Subcutaneous abdominal adipose tissue (tissue), 5 donors: ENCODE measurements around the gene CDADC1.

Source experiments
- H3K27ac ChIP-seq: one replicate; pipeline ENCODE4 v1.7.0; 2013; ENCODE audit warnings: low read depth, mild to moderate bottlenecking, inconsistent platforms, low read length, moderate library complexity
- H3K27me3 ChIP-seq, 5 donors: one replicate each; pipeline ENCODE4 v1.7.0; 2013; ENCODE audit warnings: low read length in 5 of 5, inconsistent platforms in 1 of 5; ENCODE audit not compliant: control insufficient read depth in 5 of 5, insufficient read depth in 4 of 5
- H3K36me3 ChIP-seq, 5 donors: one replicate each; pipeline ENCODE4 v1.7.0; 2013; ENCODE audit warnings: low read length in 5 of 5; ENCODE audit not compliant: control insufficient read depth in 5 of 5, insufficient read depth in 5 of 5
- H3K4me1 ChIP-seq, 5 donors: one replicate each; pipeline ENCODE4 v1.7.0; 2013; ENCODE audit warnings: low read length in 5 of 5, mild to moderate bottlenecking in 3 of 5, moderate library complexity in 1 of 5; ENCODE audit not compliant: control insufficient read depth in 5 of 5, insufficient read depth in 5 of 5
- H3K4me3 ChIP-seq, 5 donors: one replicate each; pipeline ENCODE4 v1.7.0; 2013; ENCODE audit warnings: low read length in 5 of 5, low read depth in 1 of 5
- H3K9ac ChIP-seq, 5 donors: one replicate each; pipeline ENCODE4 v1.7.0; 2013; ENCODE audit warnings: low read length in 5 of 5, mild to moderate bottlenecking in 4 of 5, moderate library complexity in 3 of 5
- H3K9me3 ChIP-seq, 5 donors: one replicate each; pipeline ENCODE4 v1.7.0; 2013; ENCODE audit warnings: low read length in 5 of 5; ENCODE audit not compliant: control insufficient read depth in 5 of 5
- donor health status: healthy.
- donor health status: healthy.
- donor health status: healthy.
- donor health status: healthy.
- donor health status: healthy.

Gene CDADC1

DNA sequence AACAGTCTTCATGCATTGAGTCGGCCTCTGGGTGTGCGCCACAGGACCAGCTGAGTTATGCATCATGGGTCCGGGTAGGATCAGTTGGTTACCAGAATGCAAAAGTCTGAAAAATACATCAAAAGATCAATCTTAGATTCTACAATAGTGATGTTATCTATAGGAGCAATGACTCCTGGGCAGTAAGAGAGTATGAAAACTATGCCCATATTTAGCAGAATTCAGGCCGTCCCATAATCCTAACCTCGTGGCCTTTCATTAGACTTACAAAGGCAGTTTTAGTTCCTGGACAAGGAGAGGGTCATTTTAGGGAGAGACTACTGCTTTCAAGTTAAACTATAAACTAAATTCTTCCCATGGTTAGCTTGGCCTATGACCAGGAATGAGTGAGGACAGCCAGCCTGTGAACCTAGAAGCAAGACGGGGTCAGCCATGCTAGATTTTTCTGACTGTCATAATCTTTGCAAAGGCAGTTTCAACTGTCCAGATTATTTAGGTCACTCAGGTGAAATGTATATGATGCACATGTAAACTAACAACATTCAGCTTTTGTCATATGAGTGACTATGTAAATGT, 11.8 kb upstream of the CDADC1 start:
- H3K9me3 ChIP-seq = no peaks in the 10 kb centered on the region
- H3K27ac ChIP-seq = no peak overlapping the region
- H3K9ac ChIP-seq = no peak overlapping the region
- no peaks in the 10 kb centered on the region for H3K4me1 ChIP-seq
- H3K36me3 ChIP-seq = no peaks in the 10 kb centered on the region
- H3K4me3 ChIP-seq = no peak overlapping the region
- H3K27me3 ChIP-seq = no peaks in the 10 kb centered on the region

DNA sequence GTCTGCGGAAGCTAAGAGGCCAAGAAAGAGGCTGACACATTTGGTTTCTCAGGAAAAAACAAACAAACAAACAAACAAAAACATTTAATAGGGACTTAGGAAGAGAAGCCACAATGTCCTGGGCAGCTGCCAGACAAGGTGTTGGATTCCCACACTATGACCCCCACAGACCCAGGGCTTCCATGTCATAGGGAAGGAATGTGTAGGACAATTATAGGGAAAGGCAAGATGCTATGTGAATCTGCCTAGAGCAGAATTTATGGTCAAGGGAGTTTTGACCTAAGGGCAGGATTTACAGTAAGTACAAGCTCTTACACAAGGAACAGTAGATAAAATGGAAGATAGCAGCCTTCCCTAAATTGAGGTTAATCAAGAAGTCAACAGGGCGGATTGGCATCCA, 9.1 kb upstream of the CDADC1 start:
- H3K36me3 ChIP-seq = no peaks in the 10 kb centered on the region
- H3K27ac ChIP-seq = no peak overlapping the region
- peaks cover 0 to 2% (median 0%) of the 10 kb centered on the region in 5 donors for H3K9me3 ChIP-seq
- H3K27me3 ChIP-seq = no peaks in the 10 kb centered on the region
- no peak overlapping the region for H3K4me3 ChIP-seq
- no peak overlapping the region for H3K9ac ChIP-seq
- H3K4me1 ChIP-seq = no peaks in the 10 kb centered on the region

DNA sequence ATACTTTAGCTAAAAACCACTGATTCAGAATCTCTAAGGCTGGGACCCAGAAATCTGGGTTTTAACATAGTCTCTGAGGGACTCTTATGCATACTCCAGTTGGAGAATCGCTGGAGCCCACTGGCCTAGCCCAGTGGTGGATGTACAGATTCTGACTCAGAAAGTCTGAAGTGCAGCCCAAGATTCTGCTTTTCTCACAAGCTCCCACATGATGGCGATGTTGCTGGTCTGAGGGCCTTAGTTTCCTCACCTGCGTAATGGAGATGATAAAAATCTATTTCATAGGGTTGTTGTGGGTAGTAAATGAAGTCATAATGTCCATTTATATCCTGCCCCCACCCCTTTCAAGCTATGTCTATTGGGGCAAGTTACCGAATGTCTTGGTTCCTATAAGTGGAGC, 7.7 kb upstream of the CDADC1 start:
- Histone ChIP-seq H3K4me3 (no peak overlapping the region), H3K27ac (no peak overlapping the region), H3K9me3 (peaks cover 0 to 2% (median 0%) of the 10 kb centered on the region in 5 donors), H3K36me3 (no peaks in the 10 kb centered on the region), H3K9ac (no peak overlapping the region), H3K4me1 (no peaks in the 10 kb centered on the region), H3K27me3 (no peaks in the 10 kb centered on the region)

DNA sequence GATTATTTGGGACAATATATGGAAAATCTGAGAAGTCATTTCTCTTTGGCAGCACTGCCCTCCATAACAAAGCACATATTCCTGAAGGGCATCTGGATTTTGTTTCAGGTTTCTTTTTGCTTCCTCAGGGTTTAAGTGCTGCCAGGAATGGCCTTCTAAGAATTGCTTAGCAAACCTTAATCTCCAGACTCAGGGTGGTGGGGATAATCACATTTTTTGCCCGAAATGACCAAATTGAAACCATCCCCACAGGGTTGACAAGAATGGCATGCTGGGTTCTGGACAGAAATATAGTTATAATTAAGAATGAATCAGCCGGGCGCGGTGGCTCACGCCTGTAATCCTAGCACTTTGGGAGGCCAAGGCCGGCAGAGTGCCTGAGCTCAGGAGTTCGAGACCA, 6.4 kb upstream of the CDADC1 start:
- Histone ChIP-seq H3K9me3 (peaks cover 0 to 2% (median 0%) of the 10 kb centered on the region in 5 donors), H3K36me3 (no peaks in the 10 kb centered on the region), H3K27ac (no peak overlapping the region), H3K9ac (no peak overlapping the region), H3K4me1 (no peaks in the 10 kb centered on the region), H3K4me3 (no peak overlapping the region), H3K27me3 (no peaks in the 10 kb centered on the region)

DNA sequence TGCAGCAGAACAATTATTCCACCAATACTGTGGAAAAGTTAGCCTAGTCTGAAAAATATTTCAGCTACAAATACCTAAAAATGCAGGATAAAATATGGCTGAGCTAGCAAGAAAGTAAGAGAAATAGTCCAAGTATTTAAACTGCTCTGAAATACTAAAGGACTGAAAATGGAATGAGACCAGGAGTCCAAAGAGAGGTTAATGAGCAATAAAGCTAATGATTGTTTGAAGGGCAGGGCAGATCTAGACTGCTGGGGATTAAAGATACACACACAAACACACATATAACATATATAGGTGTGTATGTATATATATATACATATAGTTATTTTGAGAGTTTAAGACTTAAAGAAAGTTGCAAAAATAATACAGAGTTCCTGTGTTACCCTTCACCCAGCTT, 2.6 kb upstream of the CDADC1 start:
- H3K27ac ChIP-seq = no peak overlapping the region
- peaks cover 0 to under 1% (median 0%) of the 10 kb centered on the region in 5 donors for H3K36me3 ChIP-seq
- peaks cover 0 to 2% (median 0%) of the 10 kb centered on the region in 5 donors for H3K9me3 ChIP-seq
- H3K9ac ChIP-seq = no peak overlapping the region
- H3K4me1 ChIP-seq = peaks cover 0 to 21% (median 17%) of the 10 kb centered on the region in 5 donors
- no peak overlapping the region for H3K4me3 ChIP-seq
- no peaks in the 10 kb centered on the region for H3K27me3 ChIP-seq

DNA sequence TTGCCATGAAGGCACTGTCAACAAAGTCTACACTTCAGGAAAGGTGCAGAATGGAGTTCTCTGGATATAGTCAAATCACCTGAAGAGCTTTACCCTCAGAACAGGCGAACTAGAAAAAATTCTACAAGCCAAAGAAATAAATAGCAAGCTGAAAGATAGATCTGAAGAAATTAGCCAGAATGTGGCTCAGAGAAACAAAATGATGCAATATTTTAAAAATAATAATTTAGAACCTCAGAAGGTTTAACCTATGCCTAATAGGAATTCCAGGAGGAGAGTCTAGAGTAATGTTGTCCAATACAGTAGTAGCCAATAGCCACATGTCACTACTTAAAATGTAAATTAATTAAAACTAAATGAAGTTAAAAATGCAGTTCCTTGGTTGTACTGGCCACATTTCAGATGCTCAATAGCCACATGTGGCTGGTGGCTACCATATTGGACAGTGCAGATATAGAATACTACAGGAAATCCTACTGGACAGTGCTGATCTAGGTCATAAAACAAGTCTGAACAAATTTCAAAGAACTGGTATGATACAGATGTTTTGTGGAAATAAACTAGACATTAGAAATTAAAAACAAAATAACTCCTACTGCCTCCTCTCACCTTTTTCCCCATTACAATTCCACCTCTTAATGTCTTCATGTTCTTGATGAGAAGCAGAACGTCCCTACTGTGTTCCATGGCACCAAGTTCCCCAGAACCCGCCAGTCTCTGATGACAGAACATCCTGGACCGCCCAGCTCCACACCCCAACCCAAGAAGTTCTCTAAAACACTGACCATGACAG, 679 bp upstream of the CDADC1 start:
- peaks cover 0 to 2% (median 0%) of the 10 kb centered on the region in 5 donors for H3K9me3 ChIP-seq
- H3K4me3 ChIP-seq = peak overlapping the region; percentile 82 to 99 (median 92)
- H3K27ac ChIP-seq = peak overlapping the region; percentile 92
- peaks cover 0 to 4% (median 2%) of the 10 kb centered on the region in 5 donors for H3K36me3 ChIP-seq
- peak overlapping the region; percentile 88 to 100 (median 95) for H3K9ac ChIP-seq
- H3K27me3 ChIP-seq = no peaks in the 10 kb centered on the region
- peaks cover 0 to 21% (median 17%) of the 10 kb centered on the region in 5 donors for H3K4me1 ChIP-seq

DNA sequence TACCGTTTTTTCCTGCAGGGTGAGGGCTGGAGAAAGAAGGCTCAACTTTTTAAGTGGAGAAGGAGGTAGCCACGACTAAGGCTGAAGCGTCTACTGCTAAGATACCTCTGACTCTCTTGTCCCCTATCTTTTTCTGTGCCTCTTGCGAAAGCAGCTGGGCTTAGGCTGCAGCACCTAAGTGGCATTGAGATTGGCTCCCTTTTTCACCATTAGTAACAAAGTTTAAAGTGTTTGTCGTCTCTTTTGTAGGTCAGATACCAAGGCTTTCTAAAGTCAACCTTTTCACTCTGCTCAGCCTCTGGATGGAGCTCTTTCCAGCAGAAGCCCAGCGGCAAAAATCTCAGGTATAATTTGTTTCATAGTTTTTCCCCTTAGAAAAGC, 887 bp downstream of the CDADC1 start:
- Histone ChIP-seq H3K27me3 (no peaks in the 10 kb centered on the region), H3K9ac (peak overlapping the region; percentile 92 to 100 (median 95)), H3K4me1 (peaks cover 0 to 21% (median 17%) of the 10 kb centered on the region in 5 donors), H3K4me3 (peak overlapping the region; percentile 82 to 99 (median 92)), H3K27ac (peak overlapping the region; percentile 92), H3K36me3 (peaks cover 0 to 6% (median 3%) of the 10 kb centered on the region in 5 donors), H3K9me3 (no peaks in the 10 kb centered on the region)

DNA sequence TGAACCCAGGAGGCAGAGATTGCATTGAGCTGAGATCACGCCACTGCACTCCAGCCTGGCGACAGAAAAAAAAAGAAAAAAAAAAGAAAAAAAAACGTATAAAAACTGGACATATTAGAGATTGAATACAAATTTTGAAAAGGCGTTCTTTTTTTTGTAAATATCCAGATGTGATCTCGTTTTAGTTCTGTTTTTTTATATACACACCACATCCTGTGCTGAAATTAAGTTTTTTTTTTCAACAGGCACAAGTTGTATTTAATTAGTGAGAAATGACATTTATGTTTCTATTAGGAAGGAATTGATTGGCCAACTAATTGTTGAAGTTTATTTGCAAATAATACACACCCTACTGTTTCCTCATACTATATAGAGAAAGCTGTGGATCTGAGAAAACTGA, 3.6 kb downstream of the CDADC1 start:
- H3K9ac ChIP-seq = no peak overlapping the region
- no peak overlapping the region for H3K27ac ChIP-seq
- no peak overlapping the region for H3K4me3 ChIP-seq
- no peaks in the 10 kb centered on the region for H3K9me3 ChIP-seq
- H3K27me3 ChIP-seq = no peaks in the 10 kb centered on the region
- H3K4me1 ChIP-seq = peaks cover 0 to 21% (median 17%) of the 10 kb centered on the region in 5 donors
- peaks cover 0 to 16% (median 15%) of the 10 kb centered on the region in 5 donors for H3K36me3 ChIP-seq

DNA sequence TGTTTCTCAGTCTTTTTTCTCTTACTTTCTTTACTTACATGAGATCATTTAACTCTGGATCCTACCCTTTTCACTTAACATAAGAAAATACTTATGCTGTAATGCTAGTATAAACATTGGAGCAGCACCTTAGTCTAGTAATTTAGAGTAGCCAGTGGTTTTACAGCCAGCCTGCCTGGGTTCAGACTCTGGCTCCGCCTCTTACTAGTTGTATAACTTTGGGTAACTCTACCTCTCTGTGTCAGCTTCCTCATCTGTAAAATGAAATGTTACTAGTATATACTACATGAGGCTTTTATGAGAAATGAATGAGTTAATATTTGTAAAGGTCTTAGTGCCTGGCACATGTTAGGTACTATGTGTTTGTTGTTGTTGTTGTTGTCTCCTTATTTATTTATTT, 5.6 kb downstream of the CDADC1 start:
- Histone ChIP-seq H3K27me3 (no peaks in the 10 kb centered on the region), H3K9me3 (no peaks in the 10 kb centered on the region), H3K27ac (no peak overlapping the region), H3K4me3 (no peak overlapping the region), H3K36me3 (peaks cover 0 to 17% (median 17%) of the 10 kb centered on the region in 5 donors), H3K4me1 (peaks cover 0 to 20% (median 11%) of the 10 kb centered on the region in 5 donors), H3K9ac (no peak overlapping the region)

DNA sequence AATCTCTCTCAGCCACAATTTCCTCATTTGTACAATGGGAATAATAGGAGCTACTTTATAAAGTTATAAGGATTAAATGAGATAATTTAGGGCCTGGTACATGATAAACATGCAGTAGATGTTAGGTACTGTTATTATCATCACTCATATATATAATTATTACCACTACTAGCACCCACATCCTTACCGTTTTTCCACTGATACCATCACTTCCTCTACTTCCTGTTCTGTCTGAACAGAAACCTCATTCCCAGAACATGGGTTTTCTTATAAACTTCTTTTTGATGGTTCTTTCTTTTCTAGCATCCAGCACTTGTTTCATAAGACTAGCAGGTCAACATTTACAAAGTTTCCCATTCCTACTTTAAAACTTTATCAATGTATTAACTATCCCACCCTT, 6.3 kb downstream of the CDADC1 start:
- H3K36me3 ChIP-seq = peaks cover 4 to 17% (median 17%) of the 10 kb centered on the region in 5 donors
- no peak overlapping the region for H3K4me3 ChIP-seq
- peaks cover 0 to 16% (median 4%) of the 10 kb centered on the region in 5 donors for H3K4me1 ChIP-seq
- no peaks in the 10 kb centered on the region for H3K9me3 ChIP-seq
- no peak overlapping the region for H3K9ac ChIP-seq
- H3K27me3 ChIP-seq = no peaks in the 10 kb centered on the region
- no peak overlapping the region for H3K27ac ChIP-seq
